Activated naive CD4-positive, alpha-beta T cell treated with anti-CD3 and anti-CD28 coated beads, Interleukin-2, amount 50 U/mL, for 24 hours (primary cell): ENCODE data around the gene FLOT2.

Experiments
- H3K27ac Mint-ChIP-seq: one replicate; pipeline ENCODE4 v1.8.0; 2021; ENCODE audit warnings: mild to moderate bottlenecking, mixed read lengths
- H3K27me3 Mint-ChIP-seq: one replicate; pipeline ENCODE4 v1.8.0; 2021; ENCODE audit warnings: mixed read lengths
- H3K36me3 Mint-ChIP-seq: one replicate; pipeline ENCODE4 v1.8.0; 2021; ENCODE audit warnings: mixed read lengths
- H3K4me1 Mint-ChIP-seq: one replicate; pipeline ENCODE4 v1.8.0; 2021; ENCODE audit warnings: mixed read lengths
- H3K4me3 Mint-ChIP-seq: one replicate; pipeline ENCODE4 v1.8.0; 2021; ENCODE audit warnings: mild to moderate bottlenecking, mixed read lengths
- H3K9me3 Mint-ChIP-seq: one replicate; pipeline ENCODE4 v1.8.0; 2021; ENCODE audit warnings: mixed read lengths

Gene FLOT2

DNA sequence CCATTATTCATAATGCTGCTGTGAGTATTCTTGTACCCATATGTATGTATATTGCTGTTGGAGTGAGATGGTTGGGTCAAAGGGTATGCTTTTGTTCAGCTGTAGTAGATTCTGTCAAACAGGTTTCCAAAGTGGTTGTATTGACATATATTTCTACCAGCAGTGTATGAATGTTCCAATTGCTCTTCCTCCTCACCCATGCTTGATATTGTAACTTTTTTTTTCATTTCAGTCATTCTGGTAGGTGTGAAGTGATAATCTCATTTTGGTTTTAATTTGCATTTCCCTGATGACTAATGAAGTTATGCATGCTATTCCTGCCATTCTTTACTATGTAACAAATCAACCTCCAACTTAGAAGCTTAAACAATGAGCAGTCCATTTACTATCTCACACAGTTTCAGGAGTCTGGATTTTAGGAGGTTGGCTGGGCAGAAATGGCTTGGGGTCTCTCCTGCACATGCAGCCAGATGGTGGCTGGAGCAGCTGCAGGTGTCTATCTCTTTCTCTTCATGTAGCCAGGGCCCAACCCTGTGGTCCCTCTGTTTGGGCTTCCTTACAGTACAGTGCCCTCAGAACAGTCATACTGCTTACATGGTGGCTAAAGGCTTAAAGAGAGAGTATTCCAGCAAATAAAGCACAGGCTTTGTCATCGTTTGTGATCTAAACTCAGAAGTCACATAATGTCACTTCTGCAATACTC lies 21.5 kb downstream of the FLOT2 start:
- peak overlapping the region; percentile 57 for H3K27ac Mint-ChIP-seq
- H3K36me3 Mint-ChIP-seq: peaks cover 10% of the 10 kb centered on the region
- peaks cover 29% of the 10 kb centered on the region for H3K4me1 Mint-ChIP-seq
- H3K4me3 Mint-ChIP-seq: no peak overlapping the region
- no peaks in the 10 kb centered on the region for H3K27me3 Mint-ChIP-seq
- H3K9me3 Mint-ChIP-seq: no peaks in the 10 kb centered on the region

DNA sequence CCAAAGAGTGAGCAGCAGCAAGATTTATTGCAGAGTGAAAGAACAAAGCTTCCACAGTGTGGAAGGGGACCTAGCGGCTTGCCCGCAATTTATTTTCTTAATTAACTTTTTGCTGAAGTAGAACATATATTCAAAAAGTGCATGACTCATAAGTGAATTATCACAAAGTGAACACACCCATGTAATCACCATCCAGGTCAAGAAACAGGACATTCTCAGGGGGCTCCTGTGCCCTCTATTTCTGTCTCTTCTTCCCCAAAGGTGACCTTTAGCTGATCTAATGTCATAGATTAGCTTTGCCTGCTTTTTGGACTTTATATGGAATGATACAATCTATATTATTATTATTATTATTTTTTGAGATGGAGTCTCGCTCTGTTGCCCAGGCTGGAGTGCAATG lies 22.8 kb downstream of the FLOT2 start:
- Mint-ChIP-seq H3K4me1 (peaks cover 32% of the 10 kb centered on the region), H3K27me3 (no peaks in the 10 kb centered on the region), H3K9me3 (no peaks in the 10 kb centered on the region), H3K4me3 (no peak overlapping the region), H3K36me3 (peaks cover 6% of the 10 kb centered on the region), H3K27ac (no peak overlapping the region)

DNA sequence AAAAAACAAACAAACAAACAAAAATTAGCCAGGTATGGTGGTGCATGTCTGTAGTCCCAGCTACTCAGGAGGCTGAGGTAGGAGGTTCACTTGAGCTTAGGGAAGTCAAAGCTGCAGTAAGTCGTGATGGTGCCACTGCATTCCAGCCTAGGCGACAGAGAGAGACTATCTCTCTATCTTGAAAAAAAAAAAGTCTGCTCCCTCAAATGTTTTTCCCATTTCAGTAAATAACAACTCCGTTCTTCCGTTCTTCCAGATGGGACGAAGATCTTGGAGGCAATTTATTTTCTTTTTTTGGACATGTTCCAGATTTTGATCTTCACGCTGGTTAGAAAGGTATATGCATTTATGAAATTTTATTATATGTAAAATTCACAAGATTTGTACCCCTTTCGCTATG lies 23.7 kb downstream of the FLOT2 start:
- H3K36me3 Mint-ChIP-seq: peaks cover 3% of the 10 kb centered on the region
- no peak overlapping the region for H3K4me3 Mint-ChIP-seq
- no peak overlapping the region for H3K27ac Mint-ChIP-seq
- H3K27me3 Mint-ChIP-seq: no peaks in the 10 kb centered on the region
- H3K9me3 Mint-ChIP-seq: no peaks in the 10 kb centered on the region
- peaks cover 32% of the 10 kb centered on the region for H3K4me1 Mint-ChIP-seq

DNA sequence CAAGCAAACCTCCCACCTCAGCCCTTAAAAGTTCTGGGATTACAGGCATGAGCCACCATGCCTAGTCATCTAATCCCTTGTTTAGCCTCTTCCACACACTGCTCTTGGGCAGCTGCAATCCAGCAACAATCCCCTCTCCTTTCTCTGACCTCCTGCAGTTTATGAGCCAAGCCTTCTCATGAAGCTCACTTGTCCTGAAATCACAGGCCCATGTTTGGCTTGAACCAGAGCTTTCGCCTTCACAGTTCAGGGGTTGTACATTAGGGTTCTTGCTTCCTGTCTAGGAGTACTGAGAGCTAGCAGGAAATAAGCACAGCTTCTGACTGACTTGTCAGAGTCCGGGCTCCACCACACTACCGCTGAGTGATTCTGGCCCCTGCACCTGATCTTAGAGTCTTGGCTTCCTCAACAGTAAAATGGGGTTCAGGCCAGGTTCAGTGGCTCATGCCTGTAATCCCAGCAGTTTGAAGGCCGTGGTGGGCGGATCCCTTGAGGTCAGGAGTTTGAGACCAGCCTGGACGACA lies 26.4 kb downstream of the FLOT2 start:
- Mint-ChIP-seq H3K4me3 (peak overlapping the region; percentile 12), H3K36me3 (peaks cover 2% of the 10 kb centered on the region)

DNA sequence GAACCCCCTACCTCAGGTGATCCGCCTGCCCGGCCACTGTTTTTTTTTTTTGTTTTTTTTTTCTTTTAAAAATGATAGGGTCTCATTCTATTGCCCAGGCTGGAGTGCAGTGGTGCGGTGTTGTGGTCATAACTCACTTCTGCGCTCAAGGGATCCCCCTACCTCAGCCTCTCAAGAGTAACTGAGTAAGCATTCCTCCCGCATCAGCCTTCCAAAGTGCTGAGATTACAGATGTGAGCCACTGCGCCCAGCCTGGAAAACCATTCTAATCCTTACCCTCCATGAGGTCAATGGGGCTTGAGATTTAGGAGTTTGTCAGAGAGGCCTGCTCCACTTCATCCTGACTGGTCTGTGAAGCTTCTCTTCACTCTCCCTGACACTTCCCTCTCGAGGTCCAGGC lies 30.3 kb downstream of the FLOT2 start:
- H3K36me3 Mint-ChIP-seq: peaks cover 2% of the 10 kb centered on the region
- H3K9me3 Mint-ChIP-seq: no peaks in the 10 kb centered on the region
- peaks cover 12% of the 10 kb centered on the region for H3K4me1 Mint-ChIP-seq
- no peaks in the 10 kb centered on the region for H3K27me3 Mint-ChIP-seq
- H3K4me3 Mint-ChIP-seq: no peak overlapping the region
- no peak overlapping the region for H3K27ac Mint-ChIP-seq

More for the DNA sequence above, 26.4 kb downstream of the FLOT2 start:
- Mint-ChIP-seq H3K27me3 (no peaks in the 10 kb centered on the region), H3K4me1 (peaks cover 19% of the 10 kb centered on the region), H3K9me3 (no peaks in the 10 kb centered on the region), H3K27ac (peak overlapping the region; percentile 96)

DNA sequence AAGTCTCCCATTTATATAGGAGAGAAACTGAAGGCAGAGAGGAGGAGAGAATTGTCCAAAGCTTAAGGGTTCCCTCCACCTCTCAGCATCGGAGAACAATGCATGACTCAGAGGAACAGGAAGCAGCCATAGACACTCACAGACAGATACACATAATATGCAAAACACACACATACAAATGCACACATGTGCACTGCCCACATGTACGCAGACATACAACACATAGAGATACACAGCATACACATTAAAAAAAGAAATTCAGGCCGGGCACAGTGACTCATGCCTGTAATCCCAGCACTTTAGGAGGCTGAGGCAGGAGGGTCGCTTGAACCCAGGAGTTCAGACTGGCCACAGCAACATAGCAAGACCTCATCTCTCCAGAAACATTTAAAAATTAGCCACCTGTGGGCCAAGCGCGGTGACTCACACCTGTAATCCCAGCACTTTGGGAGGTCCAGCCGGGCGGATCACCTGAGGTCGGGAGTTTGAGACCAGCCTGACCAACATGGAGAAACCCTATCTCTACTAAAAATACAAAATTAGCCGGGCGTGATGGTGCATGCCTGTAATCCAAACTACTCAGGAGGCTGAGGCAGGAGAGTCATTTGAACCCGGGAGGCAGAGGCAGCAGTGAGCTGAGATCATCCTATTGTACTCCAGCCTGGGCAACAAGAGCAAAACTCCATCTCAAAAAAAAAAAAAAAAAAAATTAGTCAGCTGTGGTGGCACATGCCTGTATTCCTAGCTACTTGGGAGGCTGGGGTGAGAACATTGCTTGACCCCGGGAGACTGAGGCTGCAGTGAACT lies 31.4 kb downstream of the FLOT2 start:
- no peak overlapping the region for H3K27ac Mint-ChIP-seq
- H3K27me3 Mint-ChIP-seq: no peaks in the 10 kb centered on the region
- peaks cover 3% of the 10 kb centered on the region for H3K36me3 Mint-ChIP-seq
- H3K4me3 Mint-ChIP-seq: no peak overlapping the region
- H3K9me3 Mint-ChIP-seq: no peaks in the 10 kb centered on the region
- peaks cover 4% of the 10 kb centered on the region for H3K4me1 Mint-ChIP-seq

DNA sequence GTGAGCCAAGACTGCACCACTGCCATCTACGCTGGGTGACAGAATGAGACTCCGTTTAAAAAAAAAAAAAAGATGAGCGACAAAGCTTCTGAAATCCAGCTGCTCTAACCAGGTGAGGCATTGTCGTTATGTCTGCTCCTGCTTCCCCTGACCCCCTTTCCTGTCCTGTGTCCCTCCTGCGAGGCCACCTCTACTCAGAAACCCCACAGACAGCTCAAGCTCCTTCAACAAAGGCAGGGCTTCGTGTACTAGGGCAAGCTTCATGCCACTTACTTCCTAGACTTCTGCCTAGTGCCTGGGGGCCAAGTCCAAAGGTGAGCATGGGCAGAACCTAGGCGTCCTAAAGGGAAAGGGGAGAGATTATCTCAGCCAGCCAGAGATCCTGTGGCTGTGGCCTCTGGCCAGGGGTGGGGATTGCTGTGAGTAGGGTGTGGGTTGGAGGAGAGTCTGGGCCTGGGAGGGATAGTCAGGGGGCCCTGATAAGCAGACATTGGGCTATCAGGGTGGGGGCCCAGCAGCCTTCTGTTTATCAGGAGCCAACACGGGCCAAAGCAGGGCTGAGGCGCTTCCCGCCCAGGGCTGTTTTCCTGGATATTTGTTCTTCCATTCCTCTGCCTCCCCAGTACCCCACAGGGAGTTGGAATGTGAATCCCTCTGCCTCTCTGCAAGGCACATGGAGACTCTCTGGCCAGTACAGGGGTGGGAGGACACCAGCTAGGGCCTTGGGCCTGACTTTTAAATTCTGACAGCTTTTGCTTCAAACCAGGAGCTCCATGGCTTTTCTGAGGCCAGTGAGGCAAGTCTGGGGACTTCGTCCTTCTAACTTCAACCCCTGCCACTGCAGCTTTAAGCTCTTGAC lies 32.3 kb downstream of the FLOT2 start:
- no peaks in the 10 kb centered on the region for H3K9me3 Mint-ChIP-seq
- H3K27me3 Mint-ChIP-seq: no peaks in the 10 kb centered on the region
- H3K4me3 Mint-ChIP-seq: no peak overlapping the region
- no peaks in the 10 kb centered on the region for H3K4me1 Mint-ChIP-seq
- H3K36me3 Mint-ChIP-seq: peaks cover 1% of the 10 kb centered on the region
- H3K27ac Mint-ChIP-seq: no peak overlapping the region

DNA sequence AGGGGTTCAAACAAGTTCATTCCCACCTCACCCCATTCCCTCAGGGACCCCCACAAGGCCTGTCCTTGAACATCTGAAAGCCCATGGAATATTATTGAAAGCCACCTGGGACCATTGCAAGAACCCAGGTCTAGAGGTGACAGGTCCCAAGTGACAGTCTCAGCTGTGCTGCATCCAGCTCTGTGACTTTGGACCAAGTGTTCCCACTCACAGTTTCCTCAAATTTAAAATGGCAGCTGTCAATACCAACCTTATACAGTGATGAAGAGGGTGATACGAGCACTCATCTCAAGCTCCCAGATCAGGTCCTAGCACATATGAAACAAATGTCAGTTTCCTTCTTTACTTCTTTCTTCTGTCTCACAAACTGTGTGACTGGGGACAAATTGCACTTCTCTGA lies 33.6 kb downstream of the FLOT2 start:
- H3K36me3 Mint-ChIP-seq: peaks cover 3% of the 10 kb centered on the region
- H3K4me3 Mint-ChIP-seq: no peak overlapping the region
- no peaks in the 10 kb centered on the region for H3K9me3 Mint-ChIP-seq
- no peaks in the 10 kb centered on the region for H3K27me3 Mint-ChIP-seq
- H3K4me1 Mint-ChIP-seq: no peaks in the 10 kb centered on the region
- H3K27ac Mint-ChIP-seq: no peak overlapping the region

DNA sequence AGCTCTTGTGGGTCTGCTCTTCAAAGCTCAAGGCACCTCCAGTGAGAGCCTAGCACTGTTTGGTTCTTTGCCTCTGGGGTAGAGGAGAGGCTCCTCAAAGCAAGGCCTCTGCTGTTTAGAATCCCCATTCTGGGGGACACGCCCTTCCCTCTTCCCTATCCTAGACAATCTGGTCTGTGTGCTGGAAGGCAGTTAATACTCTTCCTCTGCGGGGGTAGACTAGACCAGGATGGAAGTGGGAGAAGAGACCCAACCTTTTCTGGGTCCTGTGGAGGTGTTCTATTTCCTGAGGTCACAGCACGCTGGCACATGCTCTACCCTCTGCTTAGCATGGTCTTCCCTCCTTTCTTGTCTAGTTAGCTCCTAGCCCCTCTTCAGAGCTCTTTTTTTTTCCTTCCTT lies 35.0 kb downstream of the FLOT2 start:
- peaks cover 9% of the 10 kb centered on the region for H3K36me3 Mint-ChIP-seq
- no peak overlapping the region for H3K4me3 Mint-ChIP-seq
- no peak overlapping the region for H3K27ac Mint-ChIP-seq
- H3K27me3 Mint-ChIP-seq: no peaks in the 10 kb centered on the region
- peaks cover 10% of the 10 kb centered on the region for H3K4me1 Mint-ChIP-seq
- no peaks in the 10 kb centered on the region for H3K9me3 Mint-ChIP-seq

DNA sequence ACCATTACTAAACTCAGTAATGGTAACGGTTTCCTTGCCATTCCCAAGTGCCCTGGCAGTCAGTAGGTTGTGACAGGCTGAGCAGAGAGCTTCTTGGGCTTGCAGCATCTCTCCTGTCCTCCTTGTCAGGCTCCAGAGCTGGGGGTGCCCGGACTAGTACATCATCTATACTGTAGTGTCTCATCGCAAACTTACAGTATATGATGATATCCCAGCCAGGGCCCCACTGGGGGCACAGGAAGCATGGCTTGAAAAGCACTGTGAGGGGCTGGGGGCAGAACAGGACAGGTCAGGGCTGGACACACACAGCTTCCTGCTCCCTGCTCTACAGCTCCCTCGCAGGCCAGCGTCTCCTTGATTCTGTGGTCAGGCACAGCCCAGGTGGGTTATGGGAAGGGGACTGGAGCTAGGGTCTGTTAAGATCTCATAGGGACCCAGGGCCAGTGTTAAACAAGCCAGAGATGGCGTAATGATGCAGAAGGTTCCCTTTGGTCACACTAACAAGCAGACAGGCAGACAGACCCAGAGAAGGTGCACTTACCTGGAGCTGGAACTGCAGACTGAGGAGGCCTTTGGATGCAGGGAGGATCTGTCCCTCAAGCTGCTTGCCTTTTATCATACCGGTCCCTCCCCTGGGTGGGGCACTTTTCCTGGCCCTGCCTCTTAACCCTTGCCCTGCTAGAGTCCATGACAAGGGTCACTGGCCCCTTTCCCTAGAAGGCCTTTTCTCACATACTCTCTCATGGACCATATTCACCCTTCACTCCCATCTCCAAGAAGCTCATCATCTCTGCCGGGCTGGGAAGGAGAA lies 35.9 kb downstream of the FLOT2 start:
- H3K27me3 Mint-ChIP-seq: no peaks in the 10 kb centered on the region
- peaks cover 9% of the 10 kb centered on the region for H3K36me3 Mint-ChIP-seq
- peaks cover 14% of the 10 kb centered on the region for H3K4me1 Mint-ChIP-seq
- H3K27ac Mint-ChIP-seq: peak overlapping the region; percentile 23
- H3K4me3 Mint-ChIP-seq: no peak overlapping the region
- no peaks in the 10 kb centered on the region for H3K9me3 Mint-ChIP-seq

DNA sequence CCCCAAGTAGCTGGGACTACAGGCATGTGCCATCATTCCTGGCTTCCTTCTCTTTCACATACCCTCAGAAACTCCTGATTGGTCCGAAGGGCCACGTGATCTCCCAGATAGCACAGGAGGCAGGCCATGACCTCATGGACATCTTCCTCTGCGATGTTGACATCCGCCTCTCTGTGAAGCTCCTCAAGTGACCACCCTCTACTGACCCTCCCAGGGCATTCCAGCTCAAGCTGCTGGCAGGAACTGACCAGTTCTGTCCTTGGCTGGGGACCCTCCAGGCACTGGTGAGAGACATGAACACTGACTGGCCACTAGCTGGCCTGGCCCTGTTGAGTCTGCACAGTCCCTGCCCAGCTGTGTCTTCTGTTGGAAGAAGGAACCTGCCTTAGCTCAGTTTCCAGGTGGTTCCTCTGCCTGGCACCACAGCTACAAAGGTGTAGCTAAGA lies 37.1 kb downstream of the FLOT2 start:
- H3K4me3 Mint-ChIP-seq: no peak overlapping the region
- H3K36me3 Mint-ChIP-seq: peaks cover 9% of the 10 kb centered on the region
- no peak overlapping the region for H3K27ac Mint-ChIP-seq
- no peaks in the 10 kb centered on the region for H3K9me3 Mint-ChIP-seq
- H3K27me3 Mint-ChIP-seq: no peaks in the 10 kb centered on the region
- peaks cover 17% of the 10 kb centered on the region for H3K4me1 Mint-ChIP-seq

DNA sequence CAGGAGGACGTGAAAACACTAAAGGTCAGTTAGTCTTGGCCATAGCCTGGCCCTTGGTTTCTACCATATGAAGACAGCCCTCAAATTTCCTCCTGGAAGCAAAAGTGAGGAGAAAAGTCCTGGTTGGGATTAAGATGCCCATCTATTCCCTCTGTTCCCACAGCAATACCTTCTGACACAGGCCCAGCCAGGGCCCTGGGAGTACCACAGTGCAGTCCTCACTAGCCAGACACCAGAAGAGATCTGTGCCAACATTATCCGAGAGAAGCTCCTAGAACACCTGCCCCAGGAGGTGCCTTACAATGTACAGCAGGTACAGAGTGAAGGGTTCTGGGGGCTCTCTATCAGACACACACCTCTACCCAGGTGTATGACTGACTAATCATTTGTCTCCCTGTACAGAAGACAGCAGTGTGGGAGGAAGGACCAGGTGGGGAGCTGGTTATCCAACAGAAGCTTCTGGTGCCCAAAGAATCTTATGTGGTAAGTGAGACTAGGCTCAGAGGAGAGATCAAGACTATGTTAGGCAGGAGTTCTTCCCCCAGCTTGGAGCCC lies 38.7 kb downstream of the FLOT2 start:
- Mint-ChIP-seq H3K4me1 (peaks cover 25% of the 10 kb centered on the region), H3K9me3 (no peaks in the 10 kb centered on the region), H3K36me3 (peaks cover 9% of the 10 kb centered on the region), H3K27ac (peak overlapping the region; percentile 51), H3K4me3 (no peak overlapping the region), H3K27me3 (no peaks in the 10 kb centered on the region)

DNA sequence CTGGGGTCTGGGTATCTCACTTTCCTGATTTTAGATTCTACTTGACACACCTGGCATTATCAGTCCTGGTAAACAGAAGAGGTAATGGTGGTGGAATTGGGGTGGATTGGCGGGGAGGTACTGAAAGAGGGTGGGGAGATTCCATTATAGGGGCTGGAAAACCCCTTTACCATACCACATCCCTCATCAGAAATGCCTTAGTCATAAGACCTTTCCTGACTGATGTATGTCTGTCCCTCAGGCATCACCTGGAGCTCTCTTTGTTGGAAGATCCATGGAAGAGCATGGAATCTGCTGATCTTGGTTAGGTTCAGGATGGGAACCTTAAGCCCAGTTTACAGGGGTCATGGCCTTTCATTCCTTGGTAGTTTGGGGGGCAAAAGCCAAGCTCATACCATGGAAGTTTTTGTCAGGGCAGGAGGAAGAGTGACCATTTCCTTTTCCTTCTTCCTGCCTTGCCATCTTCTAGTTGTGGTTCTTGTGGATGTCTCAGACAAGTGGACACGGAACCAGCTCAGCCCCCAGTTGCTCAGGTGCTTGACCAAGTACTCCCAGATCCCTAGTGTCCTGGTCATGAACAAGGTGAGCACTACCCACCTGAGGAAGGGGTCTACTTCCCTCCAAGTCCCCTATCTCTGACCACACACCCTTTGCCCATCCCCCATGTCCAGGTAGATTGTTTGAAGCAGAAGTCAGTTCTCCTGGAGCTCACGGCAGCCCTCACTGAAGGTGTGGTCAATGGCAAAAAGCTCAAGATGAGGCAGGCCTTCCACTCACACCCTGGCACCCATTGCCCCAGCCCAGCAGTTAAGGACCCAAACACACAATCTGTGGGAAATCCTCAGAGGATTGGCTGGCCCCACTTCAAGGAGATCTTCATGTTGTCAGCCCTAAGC lies 39.4 kb downstream of the FLOT2 start:
- Mint-ChIP-seq H3K4me1 (peaks cover 25% of the 10 kb centered on the region), H3K4me3 (peak overlapping the region; percentile 42), H3K27ac (peak overlapping the region; percentile 89), H3K9me3 (no peaks in the 10 kb centered on the region), H3K27me3 (no peaks in the 10 kb centered on the region), H3K36me3 (peaks cover 9% of the 10 kb centered on the region)
